Adipose tissue (tissue), 3 donors: ENCODE data around the gene RASD2. TPM values are rescaled to one million over a fixed set of nuclear protein-coding genes. Genes with fewer than 3 reads are reported as not detected.

Experiments used
- H3K27ac ChIP-seq: one replicate; pipeline ENCODE4 v1.5.1; 2013; ENCODE audit warnings: low read depth, low read length
- WGBS, 3 donors: extraction: QIAGEN DNeasy Blood & Tissue Kit; methylation state at CpG; one replicate each; pipeline ENCODE4 v1.1.7; 2013; 5-methylcytosine and 5-hydroxymethylcytosine counted together
- polyA plus RNA-seq, 3 donors: library from polyadenylated mRNA; stranded (reverse); fragments of 200-250 nt; gene quantifications; one replicate each; pipeline ENCODE4 v1.2.3, GENCODE V29; 2013
- donor health status: healthy with polysubstance abuse.
- donor health status: Bipolar disorder and iron deficiency.
- donor health status: healthy.

Gene RASD2
- polyA plus RNA-seq, 3 donors: 0.26 to 1.1 (median 0.34) TPM

DNA sequence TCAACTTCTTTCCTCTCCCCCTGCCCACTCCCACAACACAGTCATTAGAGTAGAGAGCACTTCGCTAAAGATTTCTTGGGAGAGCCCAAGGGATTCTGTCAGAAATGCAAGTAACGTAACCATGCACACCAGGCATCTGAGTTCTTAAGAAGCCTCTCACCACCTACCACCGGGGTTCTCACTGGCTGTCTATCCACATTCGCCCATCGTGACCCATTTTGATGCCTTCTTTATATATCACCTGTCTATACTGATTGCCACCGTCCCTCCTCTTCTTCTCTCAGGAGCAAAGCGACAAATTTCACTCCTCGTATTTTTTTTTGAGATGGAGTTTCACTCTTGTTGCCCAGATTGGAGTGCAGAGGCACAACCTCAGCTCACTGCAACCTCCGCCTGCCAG lies 23.9 kb upstream of the RASD2 start:
- 86 to 89% (median 89%) methylated on average over 9 of the region's 9 CpGs for WGBS, 3 donors
- H3K27ac ChIP-seq: no peak overlapping the region

DNA sequence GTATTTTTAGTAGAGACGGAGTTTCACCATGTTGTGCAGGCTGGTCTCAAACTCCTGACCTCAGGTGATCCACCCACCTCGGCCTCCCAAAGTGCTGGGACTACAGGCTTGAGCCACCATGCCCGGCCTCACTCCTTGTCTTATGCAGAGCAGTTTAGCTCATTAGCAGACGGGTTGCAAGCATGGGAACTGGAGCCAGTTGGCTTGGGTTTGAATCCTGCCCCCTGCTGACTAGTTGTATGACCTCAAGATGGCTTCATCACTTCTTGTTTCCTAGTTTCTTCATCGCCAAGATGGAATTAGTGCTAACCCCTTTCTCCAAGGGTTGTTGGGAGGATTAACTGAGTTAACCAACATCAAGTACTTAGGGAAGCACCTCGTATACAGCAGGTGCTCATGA lies 23.4 kb upstream of the RASD2 start:
- 79 to 86% (median 85%) methylated on average over 6 of the region's 6 CpGs for WGBS, 3 donors
- no peak overlapping the region for H3K27ac ChIP-seq

DNA sequence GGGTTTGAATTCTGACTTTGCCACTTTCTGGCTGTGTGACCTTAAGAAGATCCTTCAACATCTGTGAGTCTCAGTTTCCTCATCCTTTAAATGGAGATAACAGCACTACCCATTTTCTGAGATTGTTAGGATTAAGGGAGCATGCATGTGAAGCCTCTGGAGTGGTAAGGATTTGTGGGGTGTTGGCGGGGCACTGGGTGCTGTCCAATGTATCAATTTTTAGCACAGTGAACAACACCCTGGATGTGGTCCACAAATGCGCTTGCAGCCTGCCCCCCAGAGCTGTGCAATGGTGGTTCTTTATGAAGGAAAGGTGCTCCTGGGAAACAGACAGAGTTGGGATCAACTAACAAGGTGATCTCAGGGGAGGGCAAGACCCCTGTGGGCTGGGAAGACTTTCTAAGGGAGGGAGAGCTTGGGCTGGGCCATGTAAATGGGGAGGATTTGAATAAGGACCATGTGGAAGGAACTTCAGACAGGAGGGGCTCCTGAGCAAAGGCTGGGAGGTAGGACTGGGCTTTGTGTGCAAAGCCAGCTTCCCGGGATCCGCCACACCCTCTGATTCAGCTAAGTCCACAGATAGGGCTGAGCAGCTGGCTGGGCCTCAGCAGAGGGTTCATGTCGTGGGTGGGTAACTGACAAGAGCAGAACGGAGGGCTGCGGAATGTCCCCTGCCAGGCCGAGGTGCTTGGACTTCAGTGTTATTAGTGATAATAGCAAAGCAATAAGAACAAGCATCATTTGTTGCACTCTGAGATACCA lies 22.7 kb upstream of the RASD2 start:
- WGBS, 3 donors: 57 to 71% (median 70%) methylated on average over 8 of the region's 8 CpGs

DNA sequence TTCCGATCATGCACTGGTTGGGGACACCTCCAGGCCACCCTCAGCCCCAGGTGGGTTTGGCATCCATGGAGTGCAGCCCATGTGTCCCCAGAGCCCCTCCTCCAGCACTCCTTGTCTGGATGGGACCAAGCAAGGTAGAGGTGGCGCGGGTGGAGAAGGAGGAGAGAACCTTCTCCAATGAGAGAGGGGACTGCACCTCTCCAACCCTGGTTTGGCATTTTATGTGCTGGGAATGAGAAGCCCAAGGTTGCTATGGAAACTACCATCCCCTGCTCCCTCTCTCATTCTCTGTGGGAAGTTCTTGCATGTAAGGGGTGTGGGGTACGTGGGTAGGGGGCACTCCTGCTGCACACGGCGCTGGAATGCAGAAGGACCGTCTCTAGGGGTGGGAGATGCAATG lies 21.8 kb upstream of the RASD2 start:
- no peak overlapping the region for H3K27ac ChIP-seq
- WGBS, 3 donors: 68 to 90% (median 86%) methylated on average over 7 of the region's 7 CpGs

More for the DNA sequence above, 22.7 kb upstream of the RASD2 start:
- H3K27ac ChIP-seq: no peak overlapping the region

DNA sequence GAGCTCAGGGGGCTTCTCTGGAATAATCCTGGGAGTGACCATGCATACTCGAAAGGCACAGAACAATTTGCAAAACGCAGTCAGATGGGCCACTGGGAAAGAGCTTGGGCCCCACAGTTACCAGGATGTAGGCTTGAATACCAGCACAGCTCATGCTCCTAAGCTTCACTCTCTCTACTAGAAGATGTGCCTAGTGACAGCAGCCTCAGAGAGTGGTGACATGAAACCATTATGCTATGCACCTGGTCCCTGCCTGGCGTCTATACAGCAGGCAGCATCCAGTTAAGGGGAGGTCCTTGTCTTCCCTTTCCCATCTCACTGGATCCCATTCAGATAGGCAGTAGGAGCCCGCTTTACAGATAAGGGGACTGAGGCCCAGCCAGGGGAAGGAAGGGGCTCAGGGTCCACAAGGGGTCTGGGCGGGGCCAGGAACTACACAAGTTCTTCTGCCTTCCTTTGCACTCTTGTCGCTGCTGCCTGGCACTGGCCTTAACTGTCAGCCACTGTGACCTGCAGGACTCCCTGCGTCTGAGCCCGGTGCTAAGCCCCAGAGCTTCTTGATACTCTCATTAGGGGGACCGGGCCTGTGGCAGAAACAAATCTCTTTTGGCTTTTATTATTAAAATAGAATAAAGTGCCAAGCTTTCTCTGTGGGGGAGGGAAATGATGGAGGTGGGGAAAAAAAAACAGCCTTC lies 21.2 kb upstream of the RASD2 start:
- WGBS, 3 donors: 71 to 86% (median 86%) methylated on average over 9 of the region's 9 CpGs

DNA sequence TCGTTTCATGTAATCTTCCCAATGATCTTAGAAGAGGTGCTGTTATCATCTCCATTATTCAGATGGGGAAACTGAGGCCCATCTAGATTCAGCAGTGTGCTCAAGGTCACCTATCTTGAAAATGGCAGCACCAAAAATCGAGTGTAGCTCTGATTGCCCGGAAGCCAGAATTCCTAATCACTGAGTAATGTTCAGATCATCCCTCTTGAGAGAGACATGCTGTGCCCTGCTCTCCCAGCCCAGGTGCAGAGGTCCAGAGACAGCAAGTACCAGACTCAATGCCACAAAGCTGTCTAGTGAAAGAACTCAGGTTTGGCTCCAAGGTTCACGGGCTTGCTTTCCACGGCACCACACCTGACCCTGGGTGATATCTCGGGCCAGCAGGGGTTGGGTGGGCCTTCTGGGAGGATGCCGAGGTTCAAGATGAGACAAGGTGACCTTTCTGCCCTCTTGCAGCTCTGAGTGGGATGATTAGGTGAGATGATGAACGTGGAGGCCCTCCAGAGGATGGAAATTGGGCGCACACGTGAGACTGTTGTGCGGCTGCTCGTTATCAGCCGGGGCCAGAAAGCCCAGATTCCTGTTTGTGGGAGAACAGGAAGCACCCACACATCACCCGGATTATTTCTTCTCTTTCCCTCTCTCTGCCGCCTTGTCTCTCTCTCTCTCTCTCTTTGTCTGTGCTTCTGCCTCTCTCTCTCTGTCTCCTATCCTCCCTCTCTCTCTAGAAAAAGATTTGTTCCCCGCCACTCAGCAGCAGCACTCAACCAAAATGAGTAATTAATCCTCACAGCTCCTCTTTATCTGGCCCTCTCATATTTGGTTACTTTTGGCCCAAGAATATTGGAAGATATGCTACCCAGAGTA lies 19.0 kb upstream of the RASD2 start:
- 37 to 67% (median 57%) methylated on average over 16 of the region's 16 CpGs for WGBS, 3 donors
- no peak overlapping the region for H3K27ac ChIP-seq

More for the DNA sequence above, 21.2 kb upstream of the RASD2 start:
- H3K27ac ChIP-seq: no peak overlapping the region

DNA sequence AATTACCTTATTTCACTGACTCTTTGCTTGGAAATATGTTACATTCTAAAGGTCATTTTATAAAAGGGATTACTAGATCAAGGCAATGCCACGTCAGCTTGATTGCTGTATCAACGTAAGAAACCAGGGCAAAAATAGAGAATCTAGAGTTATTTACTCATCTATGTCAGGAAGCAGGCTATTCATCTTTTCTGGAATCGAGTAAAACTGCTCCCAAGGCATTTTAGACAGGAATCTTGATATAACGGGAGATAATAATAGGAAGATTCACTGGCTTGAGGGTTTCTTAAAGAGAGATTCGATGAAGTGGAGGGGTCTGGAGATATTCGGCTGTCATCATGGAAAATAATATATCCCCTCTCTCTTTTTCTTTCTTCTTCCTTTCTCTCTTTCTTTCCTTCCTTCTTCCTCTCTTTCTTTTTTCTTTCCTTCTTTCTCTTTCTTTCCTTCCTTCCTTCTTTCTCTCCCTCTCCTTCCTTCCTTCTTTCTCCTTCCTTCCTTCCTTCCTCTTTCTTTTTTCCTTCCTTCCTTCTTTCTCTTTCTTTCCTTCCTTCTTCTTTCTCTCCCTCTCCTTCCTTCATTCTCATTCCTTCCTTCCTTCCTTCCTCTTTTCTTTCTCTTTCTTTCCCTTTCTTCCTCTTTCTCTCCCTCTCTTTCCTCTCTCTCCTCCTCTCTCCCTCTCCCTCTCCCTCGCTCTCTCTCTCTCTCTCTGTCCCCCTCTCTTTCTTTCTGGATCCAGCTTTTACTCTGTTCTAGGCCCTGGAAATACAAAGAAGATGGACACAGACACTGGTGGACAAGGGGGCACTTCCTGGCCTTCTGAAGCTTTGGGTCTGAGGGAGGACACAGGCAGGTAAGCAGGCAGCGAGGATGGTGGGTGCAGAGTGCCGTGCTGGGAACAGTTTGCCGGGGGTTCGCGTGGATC lies 18.1 kb upstream of the RASD2 start:
- WGBS, 3 donors: 67 to 70% (median 68%) methylated on average over 12 of the region's 12 CpGs
- no peak overlapping the region for H3K27ac ChIP-seq

DNA sequence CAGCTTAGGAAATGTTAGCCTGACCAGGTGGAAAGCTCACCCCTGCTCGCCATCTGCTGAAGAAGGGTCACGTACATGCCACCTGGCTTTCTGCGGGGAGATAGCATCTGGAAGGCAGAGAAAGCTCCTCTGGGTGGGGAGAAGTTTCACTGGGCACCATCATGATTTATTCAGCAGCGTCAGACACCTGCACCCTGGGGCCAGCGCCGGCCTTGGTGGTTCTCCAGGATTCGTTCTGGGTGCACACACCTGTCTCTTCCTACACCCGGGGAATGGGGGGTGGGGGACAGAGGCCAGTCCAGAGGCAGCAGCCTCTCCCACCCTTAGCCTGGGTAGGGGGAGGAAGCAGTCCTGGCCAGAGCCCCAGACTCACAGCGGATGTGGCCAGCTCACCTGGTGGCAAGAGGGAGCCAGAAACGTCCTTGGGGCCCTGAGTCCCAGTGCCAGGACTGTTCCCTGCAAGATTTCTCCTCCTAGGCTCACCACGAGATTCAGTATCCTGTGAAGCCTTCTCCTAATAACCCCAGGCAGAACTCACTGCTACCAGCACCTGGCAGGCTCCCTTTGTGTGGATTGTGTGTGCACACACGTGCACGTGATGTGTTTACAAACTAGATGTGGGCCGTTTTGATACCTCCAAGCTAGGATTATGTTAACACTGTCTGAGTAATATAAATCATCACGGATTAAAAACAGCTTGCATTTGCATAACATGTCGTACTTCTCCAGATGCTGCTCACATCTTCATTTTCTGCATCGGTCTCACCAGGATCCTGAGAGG lies 17.3 kb upstream of the RASD2 start:
- 60 to 83% (median 78%) methylated on average over 17 of the region's 17 CpGs for WGBS, 3 donors
- no peak overlapping the region for H3K27ac ChIP-seq

DNA sequence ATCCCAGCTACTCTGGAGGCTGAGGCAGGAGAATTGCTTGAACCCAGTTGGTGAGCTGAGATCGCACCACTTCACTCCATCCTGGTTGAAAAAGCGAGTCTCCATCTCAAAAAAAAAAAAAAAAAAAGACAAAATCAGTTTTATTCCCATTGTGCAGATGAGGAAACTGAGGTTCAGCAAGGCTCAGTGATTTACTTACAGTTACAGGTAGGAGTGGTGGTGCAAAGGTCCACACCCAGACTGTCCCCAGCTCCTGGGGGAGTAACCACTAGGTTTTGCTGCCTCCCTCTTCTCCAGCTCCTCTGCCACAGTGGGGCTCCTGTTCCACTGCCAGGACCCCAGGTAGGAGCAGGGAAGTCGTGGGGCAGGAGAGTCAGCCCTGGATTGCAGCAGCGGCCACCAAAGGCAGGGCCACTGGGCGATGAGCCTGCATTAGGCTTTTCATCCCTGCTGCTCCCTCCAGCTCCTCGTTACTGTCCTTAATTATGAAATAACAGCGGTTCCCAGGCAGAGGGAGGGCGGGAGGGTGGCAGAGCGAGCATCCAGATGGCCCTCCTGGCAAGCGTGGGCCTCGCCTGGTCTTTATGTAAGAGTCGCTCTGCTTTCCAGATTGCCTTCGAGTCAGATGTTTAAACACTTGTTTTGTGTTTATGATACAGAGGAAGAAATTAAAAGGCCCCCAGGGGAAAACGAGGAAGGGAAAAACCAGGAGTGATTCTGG lies 15.5 kb upstream of the RASD2 start:
- H3K27ac ChIP-seq: no peak overlapping the region

DNA sequence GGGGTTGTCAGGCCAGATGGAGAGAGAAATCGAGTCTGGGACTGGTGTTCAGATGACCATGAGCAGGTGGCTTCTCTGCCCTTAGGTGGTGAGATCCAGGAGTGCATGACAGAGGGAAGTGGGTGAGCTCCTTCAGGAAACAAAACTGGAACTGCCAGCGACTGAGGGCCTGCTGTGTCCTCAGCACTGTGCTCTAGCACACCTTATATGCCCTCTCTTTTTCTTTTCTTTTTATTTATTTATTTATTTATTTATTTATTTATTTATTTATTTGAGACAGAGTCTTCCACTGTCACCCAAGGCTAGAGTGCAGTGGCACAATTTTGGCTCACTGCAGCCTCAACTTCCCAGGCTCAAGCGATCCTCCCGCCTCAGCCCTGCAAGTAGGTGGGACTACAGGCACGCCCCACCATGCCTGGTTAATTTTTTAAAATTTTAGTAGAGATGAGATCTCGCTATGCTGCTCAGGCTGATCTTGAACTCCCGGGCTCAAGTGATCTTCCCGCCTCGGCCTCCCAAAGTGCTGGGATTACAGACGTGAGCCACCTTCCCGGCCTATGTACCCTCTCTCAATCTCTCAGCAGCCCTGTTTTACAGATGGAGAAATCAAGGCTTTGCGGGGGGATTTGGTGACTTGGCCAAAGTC lies 14.8 kb upstream of the RASD2 start:
- H3K27ac ChIP-seq: no peak overlapping the region
- WGBS, 3 donors: 78 to 86% (median 85%) methylated on average over 12 of the region's 12 CpGs

More for the DNA sequence above, 15.5 kb upstream of the RASD2 start:
- 58 to 67% (median 59%) methylated on average over 14 of the region's 14 CpGs for WGBS, 3 donors

DNA sequence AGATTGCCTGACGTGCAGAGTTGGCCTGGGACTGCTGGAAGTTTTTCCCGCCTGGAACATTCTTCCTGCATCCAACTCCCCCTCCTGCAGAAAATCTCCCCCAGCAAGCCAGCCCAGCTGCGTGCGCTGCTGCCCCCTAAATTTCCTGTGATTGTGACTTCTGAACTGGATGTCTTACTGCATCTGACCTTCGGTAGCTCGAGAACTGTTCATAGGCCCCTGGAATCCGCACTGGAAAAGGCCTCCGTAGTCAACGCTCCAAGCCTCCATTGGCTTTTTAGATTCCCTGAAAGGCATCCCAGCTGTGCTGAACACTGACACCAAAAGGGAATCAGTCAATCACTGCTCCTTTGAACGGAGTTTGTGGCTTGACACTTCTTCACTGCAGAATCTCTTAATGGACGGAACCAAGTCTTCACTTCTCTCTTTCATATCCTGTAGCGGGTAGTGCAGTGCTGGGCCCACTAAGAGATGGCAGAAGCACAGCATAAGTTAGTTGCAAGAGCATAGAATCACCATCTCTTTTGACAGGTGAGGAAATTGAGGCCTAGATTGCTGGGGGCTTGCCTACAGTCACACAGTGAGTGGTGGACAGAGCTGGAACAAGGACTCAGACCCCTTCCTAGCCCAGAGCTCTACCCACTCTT lies 14.2 kb upstream of the RASD2 start:
- H3K27ac ChIP-seq: no peak overlapping the region
- 80 to 89% (median 83%) methylated on average over 12 of the region's 12 CpGs for WGBS, 3 donors

DNA sequence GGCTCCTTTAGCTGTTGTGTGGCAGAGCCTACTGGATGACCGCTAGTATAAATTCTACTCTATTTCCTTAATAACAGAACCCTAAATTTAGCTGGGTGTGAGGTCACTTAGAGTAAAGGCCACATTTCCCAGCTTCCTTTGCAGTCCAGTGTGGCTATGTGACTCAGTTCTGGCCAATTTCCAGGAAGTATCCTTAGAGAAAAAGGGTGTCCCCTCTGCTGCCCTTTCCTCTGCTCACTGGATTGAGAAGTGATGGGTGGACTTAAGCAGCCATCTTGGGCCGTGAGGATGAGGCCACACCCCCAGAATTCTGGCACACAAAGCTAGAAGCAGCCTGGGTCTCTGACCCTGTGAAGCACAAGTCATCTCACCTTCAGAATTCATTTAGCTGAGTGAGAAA lies 11.7 kb upstream of the RASD2 start:
- WGBS, 3 donors: 76 to 86% (median 85%) methylated on average over 2 of the region's 2 CpGs

DNA sequence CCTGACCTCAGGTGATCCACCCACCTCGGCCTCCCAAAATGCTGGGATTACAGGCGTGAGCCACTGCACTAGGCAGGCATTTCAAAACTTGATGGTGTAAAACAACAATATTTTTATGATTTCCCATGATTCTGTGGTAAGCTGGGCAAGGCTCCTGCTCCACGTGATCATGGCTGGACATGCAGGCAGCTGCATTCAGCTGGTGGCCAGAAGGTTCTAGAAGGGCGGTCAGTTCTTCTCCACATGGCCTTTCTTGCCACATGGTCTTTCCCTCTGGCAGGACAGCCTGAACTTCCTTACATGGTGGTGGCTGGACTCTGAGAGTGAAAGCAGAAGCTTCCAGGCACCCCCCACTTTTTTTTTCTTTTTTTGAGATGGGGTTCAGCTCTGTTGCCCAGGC lies 9.9 kb upstream of the RASD2 start:
- no peak overlapping the region for H3K27ac ChIP-seq
- WGBS, 3 donors: 86 to 91% (median 90%) methylated on average over 4 of the region's 4 CpGs

More for the DNA sequence above, 11.7 kb upstream of the RASD2 start:
- no peak overlapping the region for H3K27ac ChIP-seq

DNA sequence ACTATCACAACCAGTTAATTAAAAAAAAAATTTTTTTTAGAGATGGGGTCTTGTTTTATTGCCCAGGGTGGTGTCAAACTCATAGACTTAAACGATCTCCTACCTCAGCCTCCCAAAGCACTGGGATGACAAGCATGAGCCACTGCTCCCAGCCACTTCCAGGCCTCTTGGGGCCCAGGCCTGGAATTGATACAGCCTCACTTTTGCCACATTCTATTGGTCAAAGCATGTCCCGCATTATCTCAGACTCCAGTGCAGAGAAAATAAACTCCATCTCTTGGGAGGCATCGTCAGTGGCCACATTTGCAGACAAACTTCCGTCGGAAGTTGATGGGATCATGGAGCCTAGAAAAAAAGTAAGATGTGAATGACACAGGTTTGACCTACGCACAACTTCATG lies 9.4 kb upstream of the RASD2 start:
- WGBS, 3 donors: 76 to 88% (median 87%) methylated on average over 6 of the region's 6 CpGs
- no peak overlapping the region for H3K27ac ChIP-seq

DNA sequence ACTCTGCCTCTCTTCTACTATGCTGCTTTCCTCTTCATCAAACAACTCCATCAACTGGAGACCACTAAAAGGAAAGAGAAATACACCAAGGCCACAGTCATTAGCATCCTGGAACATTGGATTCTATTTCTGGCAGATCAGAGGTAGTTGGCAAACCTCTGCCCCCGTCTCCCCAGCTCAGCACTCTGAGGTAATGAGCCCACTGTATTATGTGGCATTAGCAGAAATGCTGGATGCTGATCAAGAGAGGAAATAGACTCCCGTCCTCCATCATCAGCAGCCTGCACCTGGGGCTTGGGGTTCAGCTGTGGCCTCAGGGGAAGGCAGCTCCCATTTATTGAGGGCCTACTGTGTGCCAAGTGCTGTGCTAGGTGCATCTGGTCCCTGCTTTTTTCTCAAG lies 9.0 kb upstream of the RASD2 start:
- WGBS, 3 donors: 54 to 74% (median 66%) methylated on average over 2 of the region's 2 CpGs
- H3K27ac ChIP-seq: no peak overlapping the region
